ENCODE measurements around the gene TMEM106B.

The TMEM106B gene

DNA sequence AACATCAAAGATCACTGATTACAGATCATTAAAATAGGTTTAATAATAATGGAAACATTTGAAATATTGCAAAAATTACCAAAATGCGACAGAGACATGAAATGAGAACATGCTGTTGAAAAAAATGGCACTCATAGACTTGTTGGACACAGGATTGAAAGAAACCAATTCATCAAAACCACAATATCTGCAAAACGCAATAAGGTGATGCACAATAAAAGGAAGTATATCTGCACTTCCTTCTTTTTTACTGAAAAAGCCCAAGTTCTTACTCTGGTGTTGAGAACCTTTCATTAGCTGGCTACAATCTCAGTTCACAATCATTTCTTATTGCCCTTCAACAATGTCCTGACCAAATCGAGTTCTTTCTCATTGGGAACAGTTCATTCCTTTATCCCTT is 28.7 kb downstream of the TMEM106B start:
- Histone ChIP-seq H3K4ac (ENCODE audit: low read length) (no peak overlapping the region), H2BK12ac (ENCODE audit: low read length) (no peak overlapping the region), H4K91ac (ENCODE audit: low read depth, low read length, poor library complexity) (no peak overlapping the region), H4K8ac (ENCODE audit: low read depth, low read length) (no peak overlapping the region), H3K27ac (replicated peaks; ENCODE audit: low read length) (no peak overlapping the region), H2BK5ac (ENCODE audit: low read length) (no peak overlapping the region), H3K79me1 (ENCODE audit: low read depth, low read length) (no peaks in the 10 kb centered on the region), H2BK120ac (ENCODE audit: low read depth, low read length) (no peak overlapping the region), H3K18ac (ENCODE audit: low read length) (no peak overlapping the region), H2AFZ (ENCODE audit: low read length) (no peak overlapping the region), H2BK15ac (ENCODE audit: low read length) (no peak overlapping the region), H3K27me3 (ENCODE audit: control insufficient read depth in 3 of 3, insufficient read depth in 3 of 3, low read depth in 1 of 3, low read length in 3 of 3) (no peaks in the 10 kb centered on the region), H3K9me3 (replicated peaks in 1 of 2; ENCODE audit: control insufficient read depth in 2 of 2, insufficient read depth in 1 of 2, low read depth in 1 of 2, low read length in 2 of 2) (peaks cover 0 to 8% of the 10 kb centered on the region in 2 donors), H3K4me1 (ENCODE audit: control insufficient read depth in 2 of 2, insufficient read depth in 1 of 2, low read depth in 1 of 2, low read length in 2 of 2) (no peaks in the 10 kb centered on the region), H3K36me3 (replicated peaks in 1 of 2; ENCODE audit: control insufficient read depth in 2 of 2, insufficient read depth in 2 of 2, low read length in 2 of 2) (peaks cover 0 to 17% of the 10 kb centered on the region in 2 donors), H3K4me2 (ENCODE audit: insufficient read depth, low read length, poor library complexity, severe bottlenecking) (no peak overlapping the region), H3K23ac (ENCODE audit: low read depth, low read length, poor library complexity) (no peak overlapping the region), H3K14ac (ENCODE audit: low read length) (no peak overlapping the region), H2AK5ac (ENCODE audit: low read depth, low read length) (no peak overlapping the region), H3K9ac (ENCODE audit: low read depth, low read length, poor library complexity) (no peak overlapping the region), H3K4me3 (ENCODE audit: low read length in 2 of 2) (no peak overlapping the region)
- DNase-seq (ENCODE audit: low spot score) = no peak
- no CpG with 5 or more reads among the region's 3 CpGs for WGBS, 2 donors (ENCODE audit: extremely low coverage in 2 of 2, insufficient read length in 2 of 2, insufficient replicate concordance in 1 of 2)

DNA sequence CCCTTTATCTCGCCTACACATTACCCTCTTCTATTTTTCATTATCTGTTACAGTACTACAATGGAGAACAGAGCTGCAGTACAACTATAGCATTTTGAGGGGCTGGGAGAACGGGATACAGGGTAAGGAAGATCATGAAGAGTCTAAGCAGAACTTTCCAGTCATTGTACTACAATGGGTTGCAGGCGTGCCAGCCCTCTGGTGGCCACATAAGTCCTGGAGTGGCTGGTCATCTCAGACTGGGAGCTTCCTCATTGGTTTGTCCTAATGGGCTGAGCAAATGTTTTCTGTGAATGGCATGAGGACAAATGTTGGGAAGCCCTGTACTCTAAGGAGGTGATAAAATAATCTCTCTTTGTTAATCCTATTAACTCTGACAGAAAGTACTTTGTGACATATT is 33.0 kb downstream of the TMEM106B start:
- Histone ChIP-seq H3K4me1 (ENCODE audit: control insufficient read depth in 2 of 2, insufficient read depth in 1 of 2, low read depth in 1 of 2, low read length in 2 of 2) (no peaks in the 10 kb centered on the region), H2AK5ac (ENCODE audit: low read depth, low read length) (no peak overlapping the region), H3K4ac (ENCODE audit: low read length) (no peak overlapping the region), H4K91ac (ENCODE audit: low read depth, low read length, poor library complexity) (no peak overlapping the region), H2BK5ac (ENCODE audit: low read length) (no peak overlapping the region), H3K27me3 (ENCODE audit: control insufficient read depth in 3 of 3, insufficient read depth in 3 of 3, low read depth in 1 of 3, low read length in 3 of 3) (no peaks in the 10 kb centered on the region), H3K79me1 (ENCODE audit: low read depth, low read length) (no peaks in the 10 kb centered on the region), H3K27ac (replicated peaks; ENCODE audit: low read length) (no peak overlapping the region), H3K9me3 (replicated peaks in 1 of 2; ENCODE audit: control insufficient read depth in 2 of 2, insufficient read depth in 1 of 2, low read depth in 1 of 2, low read length in 2 of 2) (no peaks in the 10 kb centered on the region), H3K4me2 (ENCODE audit: insufficient read depth, low read length, poor library complexity, severe bottlenecking) (no peak overlapping the region), H3K9ac (ENCODE audit: low read depth, low read length, poor library complexity) (no peak overlapping the region), H3K36me3 (replicated peaks in 1 of 2; ENCODE audit: control insufficient read depth in 2 of 2, insufficient read depth in 2 of 2, low read length in 2 of 2) (no peaks in the 10 kb centered on the region), H2AFZ (ENCODE audit: low read length) (no peak overlapping the region), H2BK15ac (ENCODE audit: low read length) (no peak overlapping the region), H4K8ac (ENCODE audit: low read depth, low read length) (no peak overlapping the region), H2BK12ac (ENCODE audit: low read length) (no peak overlapping the region), H3K14ac (ENCODE audit: low read length) (no peak overlapping the region), H3K23ac (ENCODE audit: low read depth, low read length, poor library complexity) (no peak overlapping the region), H2BK120ac (ENCODE audit: low read depth, low read length) (no peak overlapping the region), H3K4me3 (ENCODE audit: low read length in 2 of 2) (no peak overlapping the region), H3K18ac (ENCODE audit: low read length) (no peak overlapping the region)
- 100% methylated on average over 1 of the region's 3 CpGs for WGBS, 2 donors (ENCODE audit: extremely low coverage in 2 of 2, insufficient read length in 2 of 2, insufficient replicate concordance in 1 of 2)
- peak; percentile 4 for DNase-seq (ENCODE audit: low spot score)

DNA sequence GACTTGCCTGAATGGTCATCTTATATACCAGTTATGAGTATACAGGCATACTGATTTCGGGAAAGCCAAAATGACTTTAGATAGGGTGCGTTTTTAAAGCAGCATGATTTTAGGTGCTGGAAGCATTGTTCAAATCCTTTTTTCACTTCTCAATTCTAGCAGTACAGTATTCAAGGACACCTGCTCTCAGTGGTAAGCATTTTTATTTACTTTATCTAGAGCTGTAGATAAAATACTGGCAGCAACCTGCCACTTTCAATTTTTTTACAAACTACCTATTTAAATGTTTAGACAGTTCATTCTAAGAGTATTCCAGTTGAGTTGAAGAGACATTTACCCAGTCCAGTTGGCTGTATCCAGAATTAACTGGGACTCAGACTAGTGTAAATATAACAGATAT is 33.6 kb downstream of the TMEM106B start:
- Histone ChIP-seq H3K9me3 (replicated peaks in 1 of 2; ENCODE audit: control insufficient read depth in 2 of 2, insufficient read depth in 1 of 2, low read depth in 1 of 2, low read length in 2 of 2) (no peaks in the 10 kb centered on the region), H3K14ac (ENCODE audit: low read length) (no peak overlapping the region), H3K18ac (ENCODE audit: low read length) (no peak overlapping the region), H3K4me2 (ENCODE audit: insufficient read depth, low read length, poor library complexity, severe bottlenecking) (no peak overlapping the region), H3K9ac (ENCODE audit: low read depth, low read length, poor library complexity) (no peak overlapping the region), H3K4ac (ENCODE audit: low read length) (no peak overlapping the region), H3K4me1 (ENCODE audit: control insufficient read depth in 2 of 2, insufficient read depth in 1 of 2, low read depth in 1 of 2, low read length in 2 of 2) (no peaks in the 10 kb centered on the region), H3K23ac (ENCODE audit: low read depth, low read length, poor library complexity) (no peak overlapping the region), H2BK15ac (ENCODE audit: low read length) (no peak overlapping the region), H3K79me1 (ENCODE audit: low read depth, low read length) (no peaks in the 10 kb centered on the region), H4K91ac (ENCODE audit: low read depth, low read length, poor library complexity) (no peak overlapping the region), H2AFZ (ENCODE audit: low read length) (no peak overlapping the region), H3K27ac (replicated peaks; ENCODE audit: low read length) (no peak overlapping the region), H2BK5ac (ENCODE audit: low read length) (no peak overlapping the region), H2BK12ac (ENCODE audit: low read length) (no peak overlapping the region), H3K36me3 (replicated peaks in 1 of 2; ENCODE audit: control insufficient read depth in 2 of 2, insufficient read depth in 2 of 2, low read length in 2 of 2) (no peaks in the 10 kb centered on the region), H2AK5ac (ENCODE audit: low read depth, low read length) (no peak overlapping the region), H3K4me3 (ENCODE audit: low read length in 2 of 2) (no peak overlapping the region), H3K27me3 (ENCODE audit: control insufficient read depth in 3 of 3, insufficient read depth in 3 of 3, low read depth in 1 of 3, low read length in 3 of 3) (no peaks in the 10 kb centered on the region), H2BK120ac (ENCODE audit: low read depth, low read length) (no peak overlapping the region), H4K8ac (ENCODE audit: low read depth, low read length) (no peak overlapping the region)
- WGBS, 2 donors (ENCODE audit: extremely low coverage in 2 of 2, insufficient read length in 2 of 2, insufficient replicate concordance in 1 of 2) = no CpG with 5 or more reads among the region's 2 CpGs
- no peak for DNase-seq (ENCODE audit: low spot score)

GRCh38 chr7:12249706-12250105 is 38.6 kb downstream of the TMEM106B start:
- WGBS, 2 donors (ENCODE audit: extremely low coverage in 2 of 2, insufficient read length in 2 of 2, insufficient replicate concordance in 1 of 2) = no CpG with 5 or more reads among the region's 3 CpGs
- H3K4me3 ChIP-seq (ENCODE audit: low read length in 2 of 2) = no peak overlapping the region

More at GRCh38 chr7:12249706-12250105, 38.6 kb downstream of the TMEM106B start:
- Histone ChIP-seq H2BK12ac (ENCODE audit: low read length) (no peak overlapping the region), H3K9ac (ENCODE audit: low read depth, low read length, poor library complexity) (no peak overlapping the region), H3K27me3 (ENCODE audit: control insufficient read depth in 3 of 3, insufficient read depth in 3 of 3, low read depth in 1 of 3, low read length in 3 of 3) (no peaks in the 10 kb centered on the region), H3K9me3 (replicated peaks in 1 of 2; ENCODE audit: control insufficient read depth in 2 of 2, insufficient read depth in 1 of 2, low read depth in 1 of 2, low read length in 2 of 2) (no peaks in the 10 kb centered on the region), H3K79me1 (ENCODE audit: low read depth, low read length) (no peaks in the 10 kb centered on the region), H2AFZ (ENCODE audit: low read length) (no peak overlapping the region), H3K18ac (ENCODE audit: low read length) (no peak overlapping the region), H3K27ac (replicated peaks; ENCODE audit: low read length) (no peak overlapping the region), H3K4ac (ENCODE audit: low read length) (no peak overlapping the region), H4K8ac (ENCODE audit: low read depth, low read length) (no peak overlapping the region), H3K36me3 (replicated peaks in 1 of 2; ENCODE audit: control insufficient read depth in 2 of 2, insufficient read depth in 2 of 2, low read length in 2 of 2) (no peaks in the 10 kb centered on the region), H2BK5ac (ENCODE audit: low read length) (no peak overlapping the region), H3K4me2 (ENCODE audit: insufficient read depth, low read length, poor library complexity, severe bottlenecking) (no peak overlapping the region), H3K23ac (ENCODE audit: low read depth, low read length, poor library complexity) (no peak overlapping the region), H2BK15ac (ENCODE audit: low read length) (no peak overlapping the region), H4K91ac (ENCODE audit: low read depth, low read length, poor library complexity) (no peak overlapping the region), H2BK120ac (ENCODE audit: low read depth, low read length) (no peak overlapping the region), H3K14ac (ENCODE audit: low read length) (no peak overlapping the region), H3K4me1 (ENCODE audit: control insufficient read depth in 2 of 2, insufficient read depth in 1 of 2, low read depth in 1 of 2, low read length in 2 of 2) (no peaks in the 10 kb centered on the region), H2AK5ac (ENCODE audit: low read depth, low read length) (no peak overlapping the region)
- no peak for DNase-seq (ENCODE audit: low spot score)
